NCI-H446 (cell line): ENCODE data around the gene MBD1.
"Not testable (repeated sequence)": the region's sequence is repeated elsewhere in the genome, so short reads cannot be mapped to it uniquely, and the experiment has no call there.

Experiments used
- DNase-seq, 2 experiments: peaks; one replicate each; lab custom pipeline; 2025; lab: John Stamatoyannopoulos, UW

MBD1 gene

GRCh38 chr18:50281295-50281971, at the start of gene MBD1:
Gene MBD1 (minus strand): TSS chr18:50281523. CDS start chr18:50279992, 1,531 bp downstream.
- DNase-seq, result peak; percentile 97 to 98

- DNase-seq, result no peak
These were observed 48.9 kb upstream of the MBD1 start for GRCh38 chr18:50330176-50330575.

DNA sequence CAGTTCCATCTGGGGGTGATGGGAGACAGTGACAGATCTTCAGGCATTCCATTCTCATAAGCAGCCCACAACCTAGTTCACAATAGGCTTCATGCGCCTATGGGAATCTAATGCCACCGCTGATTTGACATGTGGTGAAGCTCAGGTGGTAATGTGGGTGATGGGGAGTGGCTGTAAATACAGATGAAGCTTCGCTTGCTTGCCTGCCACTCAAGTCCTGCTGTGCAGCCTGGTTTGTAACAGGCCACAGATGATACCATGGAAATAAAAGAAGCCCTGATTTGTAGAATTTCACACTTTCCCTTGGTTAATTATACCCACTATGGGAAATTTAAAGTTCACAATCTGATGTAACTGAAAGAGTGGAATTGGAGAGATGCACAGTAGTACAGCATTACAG, 46.7 kb upstream of the MBD1 start:
- DNase-seq, result no peak

GRCh38 chr18:50320719-50321118, 39.4 kb upstream of the MBD1 start:
- no peak for DNase-seq

GRCh38 chr18:50315100-50315871, 34.0 kb upstream of the MBD1 start:
- DNase-seq, result no peak

DNA sequence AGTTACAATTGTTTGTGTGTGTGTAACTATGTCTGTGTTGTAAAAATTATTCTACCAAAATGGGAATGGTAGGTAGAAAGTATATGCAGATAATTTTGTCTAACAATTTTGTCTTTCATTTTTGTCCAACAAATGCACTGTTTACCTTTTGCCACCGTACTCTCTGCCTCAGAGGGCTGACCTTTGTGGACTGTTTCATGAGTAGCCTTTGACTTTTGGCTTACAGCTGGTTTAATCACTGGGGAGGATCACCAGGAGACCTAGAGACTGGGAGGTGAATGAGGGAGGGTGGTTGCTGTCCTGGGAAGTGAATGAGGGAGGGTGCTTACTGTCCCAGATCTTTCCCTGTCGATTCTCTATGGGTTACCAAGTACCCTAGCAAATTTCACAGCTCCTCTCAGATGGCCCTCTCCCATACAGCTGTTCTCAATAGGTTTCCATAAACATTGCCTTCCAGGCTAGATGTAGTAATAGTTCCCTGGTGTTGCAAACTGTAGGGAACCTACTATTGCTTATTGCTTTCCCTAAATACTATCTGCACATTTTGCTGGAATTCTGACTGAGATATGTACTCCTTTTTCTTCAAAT, 32.6 kb upstream of the MBD1 start:
- no peak for DNase-seq

DNA sequence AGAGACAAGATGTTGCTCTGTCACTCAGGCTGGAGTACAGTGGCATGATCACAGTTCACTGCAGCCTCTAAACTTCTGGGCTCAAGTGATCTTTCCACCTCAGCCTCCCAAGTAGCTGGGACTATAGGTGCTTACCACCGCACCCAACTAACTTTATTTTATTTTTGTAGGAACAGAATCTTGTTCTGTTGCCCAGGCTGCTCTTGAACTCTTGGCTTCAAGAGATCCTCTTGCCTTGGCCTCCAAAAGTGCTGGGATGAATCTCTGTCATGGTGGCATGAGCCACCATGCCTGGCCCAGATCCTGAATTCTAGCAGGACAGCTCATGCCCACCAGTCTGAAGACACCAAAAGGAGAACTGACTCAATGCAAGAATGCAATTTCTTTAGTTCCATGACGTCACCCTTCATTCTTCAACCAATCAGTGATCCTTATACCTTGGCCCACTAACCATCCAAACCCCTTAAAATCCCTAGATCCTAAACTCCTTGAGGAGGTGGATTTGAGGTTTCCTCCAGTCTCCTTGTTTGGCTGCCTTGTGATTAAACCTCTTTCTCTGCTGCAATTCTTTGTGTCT, 31.8 kb upstream of the MBD1 start:
- DNase-seq, result no peak

DNA sequence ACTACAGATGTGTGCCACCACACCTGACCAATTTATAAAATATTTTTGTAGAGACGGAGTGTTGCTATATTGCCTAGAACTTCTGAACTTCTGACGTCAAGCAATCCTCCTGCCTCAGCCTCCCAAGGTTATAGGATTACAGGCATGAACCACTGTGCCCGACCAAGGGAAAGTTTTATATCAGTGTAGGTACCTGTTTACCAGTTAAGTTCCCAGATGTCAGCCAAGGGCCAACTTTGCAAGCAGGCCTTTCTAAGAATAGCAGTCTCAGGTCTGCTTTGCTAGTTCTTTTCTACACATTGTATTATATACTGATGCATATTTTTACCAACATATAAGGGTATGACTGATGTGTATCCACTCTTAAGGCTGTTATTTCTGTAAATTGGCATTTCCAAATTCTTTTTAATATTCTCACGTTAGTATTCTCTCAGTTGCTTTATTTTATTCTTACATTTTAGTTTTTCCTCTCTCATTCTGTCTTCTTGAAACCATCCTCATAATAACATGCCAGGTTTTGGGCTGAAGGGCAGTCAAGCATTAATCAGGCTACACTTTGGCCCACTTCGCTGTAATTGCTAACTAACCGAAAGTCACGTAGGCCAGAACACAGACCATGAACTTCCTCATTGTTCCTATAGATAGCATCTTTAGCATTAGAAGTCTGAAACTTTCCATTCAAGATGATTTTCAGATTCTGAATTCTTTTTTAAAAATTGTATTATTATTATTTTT, 31.1 kb upstream of the MBD1 start:
- no peak for DNase-seq

DNA sequence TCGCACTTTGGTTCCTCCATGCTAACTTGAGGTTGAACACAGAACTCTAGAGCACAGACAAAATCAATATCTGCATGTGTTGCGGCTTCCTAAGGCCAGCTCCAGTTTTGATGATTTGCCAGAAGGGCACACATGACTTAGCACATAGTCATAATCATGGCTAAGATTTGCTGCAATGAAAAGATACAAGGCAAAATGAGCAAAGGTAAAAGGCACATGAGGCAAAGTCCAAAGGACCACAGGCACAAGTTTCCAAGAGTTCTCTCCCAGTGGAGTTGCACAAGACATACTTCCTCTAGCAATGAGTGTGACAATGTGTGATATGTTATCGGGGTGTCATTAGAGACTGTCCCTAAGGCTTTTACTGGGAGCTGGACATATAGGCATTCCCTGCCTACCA, 30.3 kb upstream of the MBD1 start:
- DNase-seq, result no peak

DNA sequence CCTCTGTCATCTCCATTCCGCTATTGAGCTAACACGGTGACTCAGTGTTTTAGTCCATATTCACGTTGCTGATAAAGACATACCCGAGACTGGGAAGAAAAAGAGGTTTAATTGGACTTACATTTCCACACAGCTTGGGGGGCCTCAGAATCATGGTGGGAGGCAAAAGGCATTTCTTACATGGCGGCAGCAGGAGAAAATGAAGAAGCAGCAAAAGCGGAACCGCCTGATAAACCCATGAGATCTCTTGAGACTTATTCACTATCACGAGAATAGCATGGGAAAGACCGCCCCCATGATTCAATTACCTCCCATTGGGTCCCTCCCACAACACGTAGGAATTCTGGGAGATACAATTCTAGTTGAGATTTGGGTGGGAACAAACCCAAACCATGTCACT, 28.8 kb upstream of the MBD1 start:
- peak in 1 of 2 experiments; percentile 48 for DNase-seq

GRCh38 chr18:50308851-50309250, 27.5 kb upstream of the MBD1 start:
- DNase-seq, result not testable (repeated sequence)

GRCh38 chr18:50307738-50308470, 26.6 kb upstream of the MBD1 start:
- DNase-seq, result peak; percentile 54 to 87

DNA sequence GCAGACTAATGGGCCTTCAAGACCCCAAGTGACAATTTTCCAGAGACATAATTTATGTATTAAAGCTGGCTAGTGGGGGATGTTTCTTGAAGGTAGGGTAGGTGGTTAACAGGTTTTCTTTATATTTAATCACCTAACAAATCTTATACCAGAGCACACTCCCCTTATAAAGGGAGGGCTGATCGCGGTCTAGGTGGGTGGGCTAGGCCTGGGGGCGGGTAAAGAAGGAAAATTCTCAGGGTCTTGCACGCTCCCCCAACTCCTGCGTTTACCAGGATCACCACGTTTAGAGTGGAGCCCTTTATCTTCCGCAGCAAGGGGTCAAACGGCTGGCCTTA, 26.0 kb upstream of the MBD1 start:
- no peak for DNase-seq

DNA sequence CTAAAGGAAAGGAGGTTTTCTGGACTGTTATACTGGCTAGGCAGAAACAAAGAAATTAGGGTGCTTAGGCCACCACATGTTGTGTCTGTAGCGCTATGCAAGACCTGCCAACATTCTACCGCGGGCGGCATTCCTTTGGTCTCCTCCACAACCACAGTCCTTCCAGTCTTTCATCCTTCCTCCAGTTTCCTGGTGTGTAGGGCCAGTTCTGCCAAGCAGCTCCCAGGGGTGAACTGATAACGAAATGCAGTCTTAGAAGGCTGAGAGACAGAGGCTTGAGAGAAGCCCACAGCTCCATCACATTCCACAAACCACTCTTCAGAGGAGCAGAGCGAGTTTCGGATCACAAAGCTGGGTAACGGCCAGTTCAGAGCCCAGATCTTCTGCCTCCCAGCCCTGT, 25.6 kb upstream of the MBD1 start:
- DNase-seq, result no peak

DNA sequence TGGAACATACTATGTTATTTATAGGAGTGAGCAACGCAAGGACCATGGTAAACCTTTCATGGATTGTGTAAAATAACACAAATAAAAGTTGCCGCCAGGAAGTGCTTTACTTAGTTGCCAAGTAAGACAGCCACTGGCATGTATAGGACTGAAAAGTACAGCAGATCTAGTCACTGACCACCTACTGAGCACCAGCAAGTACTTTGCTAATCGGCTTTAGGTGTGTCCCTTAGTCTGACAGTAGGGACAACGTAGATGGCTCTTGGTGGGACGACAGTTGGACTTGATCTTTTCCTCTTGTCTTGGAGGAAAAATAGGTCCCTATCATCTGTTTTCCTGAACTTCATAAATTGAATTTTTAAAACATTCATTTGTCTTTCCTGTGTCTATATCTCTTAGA, 19.8 kb upstream of the MBD1 start:
- DNase-seq, result no peak

- no peak for DNase-seq
These were observed 18.5 kb upstream of the MBD1 start for GRCh38 chr18:50299626-50300388.

DNA sequence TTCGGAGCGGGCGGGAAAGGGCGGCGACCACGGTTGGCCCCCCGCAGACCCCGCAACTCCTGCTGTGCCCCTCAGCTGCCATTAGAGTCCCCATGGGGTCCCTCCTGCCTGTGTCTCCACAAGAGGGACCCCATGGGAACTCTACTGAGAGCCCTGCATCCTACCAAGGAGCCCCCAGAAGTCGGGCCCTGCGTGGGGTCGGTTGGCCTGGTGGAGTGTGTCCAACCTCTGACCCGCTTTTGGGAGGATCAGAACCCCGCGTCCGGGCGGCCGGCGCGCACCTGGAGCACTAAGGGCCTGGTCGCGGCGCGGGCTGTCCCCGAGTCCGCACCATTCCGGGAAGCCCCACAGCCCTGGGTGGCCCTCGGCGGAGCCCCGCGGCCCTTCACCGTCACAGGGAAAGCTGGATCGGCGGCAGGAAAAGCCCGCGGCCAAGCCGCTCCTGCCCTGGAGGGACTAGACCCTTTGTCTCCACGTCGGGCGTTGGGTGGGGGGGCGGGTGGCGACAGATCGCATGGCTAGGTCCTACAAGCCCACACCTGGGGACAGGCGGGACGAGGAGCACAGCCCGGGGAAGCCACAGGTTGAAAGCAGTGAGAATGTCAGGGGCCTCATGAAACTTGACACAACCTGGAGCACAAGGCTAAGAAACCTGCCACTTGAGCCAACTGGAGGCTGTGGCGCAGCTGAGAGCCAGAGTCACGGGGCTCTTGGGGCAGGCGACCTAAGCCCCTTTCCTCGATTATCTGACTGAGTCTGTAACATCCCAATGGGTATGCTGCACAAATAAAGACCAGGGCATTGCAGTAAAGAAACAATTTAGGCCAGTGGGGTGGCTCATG, 17.3 kb upstream of the MBD1 start:
- DNase-seq, result no peak

DNA sequence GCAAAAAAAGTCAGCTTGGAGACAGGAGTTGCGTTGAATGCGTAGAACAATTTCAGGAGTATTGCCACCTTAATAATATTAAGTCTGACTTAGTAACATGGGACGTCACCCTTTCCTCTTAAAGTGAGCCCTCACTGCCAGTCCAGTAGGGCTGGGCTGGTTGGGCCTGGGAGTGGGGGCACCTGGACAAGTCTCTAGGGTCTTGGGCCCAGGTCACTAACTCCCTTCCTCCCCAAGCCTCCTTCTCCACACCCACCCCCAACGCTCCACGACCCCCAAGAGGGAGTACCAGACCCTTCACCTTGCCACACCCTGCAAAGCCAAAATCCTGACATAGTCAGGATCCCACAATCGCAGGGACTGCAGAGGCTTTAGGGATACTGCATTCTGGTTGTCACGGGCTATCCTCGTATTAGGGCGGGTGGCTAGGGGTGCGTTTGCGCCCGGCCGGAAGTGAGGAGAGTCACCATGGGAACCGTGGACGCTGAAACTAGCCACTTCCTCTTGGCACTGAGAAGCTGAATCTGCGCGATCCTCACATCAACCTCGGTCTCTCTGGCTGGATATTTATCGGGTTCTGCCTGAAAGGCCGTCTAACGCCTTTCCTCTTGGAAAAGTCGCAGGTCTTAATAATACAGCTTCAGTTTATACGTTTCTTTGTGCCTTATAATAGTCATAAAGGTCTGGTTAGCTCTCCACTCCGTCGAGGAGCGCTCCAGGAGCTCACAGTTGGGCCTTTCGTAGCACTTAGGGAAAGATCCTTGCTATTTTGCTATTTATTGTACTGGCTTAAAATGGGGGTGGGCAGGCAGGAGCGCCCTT, 16.5 kb upstream of the MBD1 start:
- peak in 1 of 2 experiments; percentile 65 for DNase-seq

DNA sequence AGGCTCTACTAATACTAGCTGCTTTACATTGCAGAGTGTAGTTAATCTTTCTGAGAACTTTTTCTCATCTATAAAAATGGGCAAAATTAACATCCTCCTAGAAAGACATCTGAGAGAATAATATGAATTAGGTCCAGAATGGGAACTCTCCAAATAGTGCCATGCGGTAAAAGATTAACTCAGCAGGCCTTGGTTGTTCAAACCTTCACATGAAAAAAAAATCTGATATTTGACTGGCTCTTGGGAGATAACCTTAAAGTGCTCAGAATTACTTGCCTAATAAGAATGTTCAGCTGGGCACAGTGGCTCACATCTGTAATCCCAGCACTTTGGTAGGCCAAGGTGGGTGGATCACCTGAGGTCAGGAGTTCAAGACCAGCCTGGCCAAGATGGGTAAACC, 11.7 kb upstream of the MBD1 start:
- DNase-seq, result no peak
